Measurements from ENCODE around the gene SPATA31D4.

- TF ChIP-seq CTCF (IDR thresholded peaks at IDR 0.05) (no peak), EP300 (IDR thresholded peaks at IDR 0.05) (no peak)
Measured at GRCh38 chr9:81879501-81879916, 48.7 kb upstream of the SPATA31D4 start.
